Gastroesophageal sphincter (tissue), 3 donors: ENCODE data around the gene LYSMD3.

Source experiments
- CTCF ChIP-seq, 4 experiments: fragments of 200-600 bp in 2 of 4; fragments of 450-650 bp in 2 of 4; sonication (generic) in 1 of 4; IDR thresholded peaks; one replicate each; pipeline ENCODE4 v1.5.1; 2017 to 2019; ENCODE audit warnings: antibody characterized with exemption in 4 of 4, mild to moderate bottlenecking in 2 of 4, moderate library complexity in 2 of 4
- EP300 ChIP-seq: sonication (generic); formaldehyde crosslinking; IDR thresholded peaks from one replicate; pipeline ENCODE4 v1.6.1; 2017; ENCODE audit warnings: antibody characterized with exemption, mild to moderate bottlenecking
- POLR2A ChIP-seq, 2 donors: fragments of 450-650 bp; IDR thresholded peaks; one replicate each; pipeline ENCODE4 v1.6.1; 2017; ENCODE audit warnings: antibody characterized with exemption in 2 of 2, mild to moderate bottlenecking in 2 of 2, moderate library complexity in 1 of 2
- POLR2AphosphoS5 ChIP-seq: sonication (generic); formaldehyde crosslinking; IDR thresholded peaks from one replicate; pipeline ENCODE4 v1.6.1; 2017; ENCODE audit warnings: antibody characterized with exemption

GRCh38 chr5:90571147-90571773, 41.9 kb upstream of the LYSMD3 start:
- TF ChIP-seq EP300 (no peak), CTCF (IDR thresholded peaks at IDR 0.05) (no peak), POLR2A (IDR thresholded peaks at IDR 0.05) (no peak), POLR2AphosphoS5 (no peak)
